HepG2 (cell line): ENCODE measurements around the gene SLC2A10. TPM values are rescaled to one million over a fixed set of nuclear protein-coding genes. Genes with fewer than 3 reads are reported as not detected.

Experiments
- BRF2 ChIP-seq: sonication (generic); formaldehyde crosslinking; IDR thresholded peaks from 2 replicates; pipeline ENCODE4 v1.8.1; 2022; ENCODE audit warnings: mild to moderate bottlenecking, missing genetic modification reagents
- GLI4 ChIP-seq: sonication (generic); formaldehyde crosslinking; IDR thresholded peaks from 2 replicates; pipeline ENCODE4 v1.5.1; 2020; ENCODE audit warnings: missing genetic modification reagents, mild to moderate bottlenecking, moderate library complexity, borderline replicate concordance
- GLMP ChIP-seq: sonication (generic); formaldehyde crosslinking; IDR thresholded peaks from 2 replicates; pipeline ENCODE4 v1.9.0; 2021; ENCODE audit warnings: missing genetic modification reagents, mild to moderate bottlenecking, borderline replicate concordance
- GMEB2 ChIP-seq: IDR thresholded peaks from 2 replicates; pipeline ENCODE4 v1.6.1; 2016; ENCODE audit warnings: missing biosample characterization, missing genetic modification reagents, low read depth
- HOXA3 ChIP-seq: sonication (generic); formaldehyde crosslinking; IDR thresholded peaks from 2 replicates; pipeline ENCODE4 v1.5.0; 2020; ENCODE audit warnings: missing genetic modification reagents
- KLF16 ChIP-seq, 2 experiments: sonication (generic) in 1 of 2; formaldehyde crosslinking in 1 of 2; IDR thresholded peaks; 2 replicates each; pipeline versions ENCODE4 v1.6.1 to v1.8.0; 2016 to 2023; ENCODE audit warnings: missing genetic modification reagents in 2 of 2, missing compliant biosample characterization in 1 of 2
- MATR3 ChIP-seq: sonication (generic); formaldehyde crosslinking; IDR thresholded peaks from 2 replicates; pipeline ENCODE4 v1.4.0; 2020; ENCODE audit warnings: missing genetic modification reagents
- MIER3 ChIP-seq: IDR thresholded peaks from 2 replicates; pipeline ENCODE4 v1.6.1; 2016; ENCODE audit warnings: missing compliant biosample characterization, borderline replicate concordance
- NR1H2 ChIP-seq: sonication (generic); formaldehyde crosslinking; IDR thresholded peaks from 2 replicates; pipeline ENCODE4 v1.8.1; 2022; ENCODE audit warnings: low read depth, missing genetic modification reagents, borderline replicate concordance
- NR2C2 ChIP-seq: sonication (generic); formaldehyde crosslinking; IDR thresholded peaks from 2 replicates; pipeline ENCODE4 v1.4.0; 2020; ENCODE audit warnings: missing genetic modification reagents, mild to moderate bottlenecking, moderate library complexity, borderline replicate concordance
- PRMT3 ChIP-seq: sonication (generic); formaldehyde crosslinking; IDR thresholded peaks from 2 replicates; pipeline ENCODE4 v1.8.1; 2022; ENCODE audit warnings: low read depth, mild to moderate bottlenecking, moderate library complexity, missing genetic modification reagents, borderline replicate concordance
- SIX4 ChIP-seq: sonication (generic); formaldehyde crosslinking; IDR thresholded peaks from 2 replicates; pipeline ENCODE4 v1.4.0; 2020; ENCODE audit warnings: missing genetic modification reagents
- SP1 ChIP-seq, 2 experiments: fragments of 450-650 bp in 1 of 2; sonication (generic) in 1 of 2; formaldehyde crosslinking in 1 of 2; IDR thresholded peaks; 2 replicates each; pipeline versions ENCODE4 v1.4.0 to v1.6.1; 2016 to 2020; ENCODE audit warnings: missing genetic modification reagents in 1 of 2
- SRSF4 ChIP-seq: fragments of 200-400 bp; formaldehyde crosslinking; IDR thresholded peaks from one replicate; pipeline ENCODE4 v1.6.1; 2018; ENCODE audit warnings: mild to moderate bottlenecking, low read depth, low read length, moderate library complexity; ENCODE audit not compliant: poor library complexity, severe bottlenecking
- ZNF335 ChIP-seq: sonication (generic); formaldehyde crosslinking; IDR thresholded peaks from 2 replicates; pipeline ENCODE4 v1.4.0; 2020; ENCODE audit warnings: missing genetic modification reagents
- ZNF441 ChIP-seq: sonication (generic); formaldehyde crosslinking; IDR thresholded peaks from 2 replicates; pipeline ENCODE4 v1.7.0; 2021; ENCODE audit warnings: missing genetic modification reagents, borderline replicate concordance
- ZNF800 ChIP-seq: sonication (generic); formaldehyde crosslinking; IDR thresholded peaks from 2 replicates; pipeline ENCODE4 v1.4.0; 2020; ENCODE audit warnings: missing genetic modification reagents
- polyA plus RNA-seq, 8 experiments: library from polyadenylated mRNA; depleted of rRNA in 3 of 8; stranded (reverse) in 7 of 8; unstranded in 1 of 8; fragments of >200 nt; fragmentation: Illumina TruSeq in 4 of 8; extraction: Trizol in 4 of 8; gene quantifications; 2 replicates each; pipeline versions ENCODE4 v1.2.1 to v1.2.3, GENCODE V29; 2011 to 2016; ENCODE audit warnings: low read depth in 4 of 8, missing spikeins in 1 of 8, mixed read lengths in 1 of 8; ENCODE audit not compliant: insufficient read depth in 1 of 8
- total RNA-seq, 5 experiments: library from RNA; depleted of rRNA; stranded (reverse); fragments of >200 nt; fragmentation: Illumina TruSeq; extraction: Trizol; gene quantifications; 2 replicates each; pipeline ENCODE4 v1.2.3, GENCODE V29; 2016; ENCODE audit warnings: low read depth in 1 of 5
- TF ChIP-seq, protein P1 (sequence below): sonication (generic); formaldehyde crosslinking; IDR thresholded peaks from 2 replicates; pipeline ENCODE4 v1.4.0; 2020; ENCODE audit warnings: mild to moderate bottlenecking, low read depth, missing genetic modification reagents
- TF ChIP-seq, protein P2 (sequence below): sonication (generic); formaldehyde crosslinking; IDR thresholded peaks from 2 replicates; pipeline ENCODE4 v1.8.1; 2023; ENCODE audit warnings: mild to moderate bottlenecking, missing genetic modification reagents
- TF ChIP-seq, protein P3 (sequence below): sonication (generic); formaldehyde crosslinking; IDR thresholded peaks from 2 replicates; pipeline ENCODE4 v1.8.1; 2023; ENCODE audit warnings: mild to moderate bottlenecking, missing genetic modification reagents

Gene SLC2A10
- total and polyA plus RNA-seq, 2 of the 13 experiments (the other 11 are each of a cell fraction or from before 2014, with no cell fraction given), result 16.0 to 18.4 TPM

GRCh38 chr20:46665602-46666001, 43.8 kb upstream of the SLC2A10 start (continued):
- no peak for TF ChIP-seq ZNF800 (CRISPR knock-in tag)
- TF ChIP-seq ZNF441 (CRISPR knock-in tag), result no peak
- TF ChIP-seq SIX4 (CRISPR knock-in tag), result no peak
- TF ChIP-seq KLF16 (CRISPR knock-in tag; IDR thresholded peaks at IDR 0.05), result no peak
- TF ChIP-seq, protein P1, sequence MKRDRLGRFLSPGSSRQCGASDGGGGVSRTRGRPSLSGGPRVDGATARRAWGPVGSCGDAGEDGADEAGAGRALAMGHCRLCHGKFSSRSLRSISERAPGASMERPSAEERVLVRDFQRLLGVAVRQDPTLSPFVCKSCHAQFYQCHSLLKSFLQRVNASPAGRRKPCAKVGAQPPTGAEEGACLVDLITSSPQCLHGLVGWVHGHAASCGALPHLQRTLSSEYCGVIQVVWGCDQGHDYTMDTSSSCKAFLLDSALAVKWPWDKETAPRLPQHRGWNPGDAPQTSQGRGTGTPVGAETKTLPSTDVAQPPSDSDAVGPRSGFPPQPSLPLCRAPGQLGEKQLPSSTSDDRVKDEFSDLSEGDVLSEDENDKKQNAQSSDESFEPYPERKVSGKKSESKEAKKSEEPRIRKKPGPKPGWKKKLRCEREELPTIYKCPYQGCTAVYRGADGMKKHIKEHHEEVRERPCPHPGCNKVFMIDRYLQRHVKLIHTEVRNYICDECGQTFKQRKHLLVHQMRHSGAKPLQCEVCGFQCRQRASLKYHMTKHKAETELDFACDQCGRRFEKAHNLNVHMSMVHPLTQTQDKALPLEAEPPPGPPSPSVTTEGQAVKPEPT (CRISPR knock-in tag), result no peak
- TF ChIP-seq GLI4 (CRISPR knock-in tag), result no peak
- no peak for TF ChIP-seq MATR3
- no peak for TF ChIP-seq NR2C2 (CRISPR knock-in tag)
- TF ChIP-seq SRSF4, result no peak
- no peak for TF ChIP-seq GLMP (CRISPR knock-in tag)
- no peak for TF ChIP-seq SP1 (IDR thresholded peaks at IDR 0.05)
- no peak for TF ChIP-seq SP1 (CRISPR knock-in tag; IDR thresholded peaks at IDR 0.05)
- TF ChIP-seq HOXA3 (CRISPR knock-in tag), result no peak
- TF ChIP-seq NR1H2 (CRISPR knock-in tag), result no peak
- TF ChIP-seq, protein P2, sequence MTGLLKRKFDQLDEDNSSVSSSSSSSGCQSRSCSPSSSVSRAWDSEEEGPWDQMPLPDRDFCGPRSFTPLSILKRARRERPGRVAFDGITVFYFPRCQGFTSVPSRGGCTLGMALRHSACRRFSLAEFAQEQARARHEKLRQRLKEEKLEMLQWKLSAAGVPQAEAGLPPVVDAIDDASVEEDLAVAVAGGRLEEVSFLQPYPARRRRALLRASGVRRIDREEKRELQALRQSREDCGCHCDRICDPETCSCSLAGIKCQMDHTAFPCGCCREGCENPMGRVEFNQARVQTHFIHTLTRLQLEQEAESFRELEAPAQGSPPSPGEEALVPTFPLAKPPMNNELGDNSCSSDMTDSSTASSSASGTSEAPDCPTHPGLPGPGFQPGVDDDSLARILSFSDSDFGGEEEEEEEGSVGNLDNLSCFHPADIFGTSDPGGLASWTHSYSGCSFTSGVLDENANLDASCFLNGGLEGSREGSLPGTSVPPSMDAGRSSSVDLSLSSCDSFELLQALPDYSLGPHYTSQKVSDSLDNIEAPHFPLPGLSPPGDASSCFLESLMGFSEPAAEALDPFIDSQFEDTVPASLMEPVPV (CRISPR knock-in tag), result no peak
- TF ChIP-seq, protein P3, sequence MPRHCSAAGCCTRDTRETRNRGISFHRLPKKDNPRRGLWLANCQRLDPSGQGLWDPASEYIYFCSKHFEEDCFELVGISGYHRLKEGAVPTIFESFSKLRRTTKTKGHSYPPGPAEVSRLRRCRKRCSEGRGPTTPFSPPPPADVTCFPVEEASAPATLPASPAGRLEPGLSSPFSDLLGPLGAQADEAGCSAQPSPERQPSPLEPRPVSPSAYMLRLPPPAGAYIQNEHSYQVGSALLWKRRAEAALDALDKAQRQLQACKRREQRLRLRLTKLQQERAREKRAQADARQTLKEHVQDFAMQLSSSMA (CRISPR knock-in tag), result no peak
- no peak for TF ChIP-seq ZNF335 (CRISPR knock-in tag)
- TF ChIP-seq GMEB2 (CRISPR knock-in tag), result no peak
- TF ChIP-seq BRF2, result no peak
- TF ChIP-seq MIER3 (CRISPR knock-in tag), result no peak
- no peak for TF ChIP-seq PRMT3 (CRISPR knock-in tag)
